Ascending aorta (tissue), 2 donors: ENCODE results near the gene SLC13A4. TPM values are rescaled to one million over a fixed set of nuclear protein-coding genes. Genes with fewer than 3 reads are reported as not detected.
"Not testable (repeated sequence)": the region's sequence is repeated elsewhere in the genome, so short reads cannot be mapped to it uniquely, and the experiment has no call there.

ENCODE experiments used
- DNase-seq, 2 donors: peaks; one replicate each; pipeline ENCODE4 v3.0.0-alpha.2; 2019; ENCODE audit warnings: low spot score in 2 of 2
- H3K27ac ChIP-seq, 2 donors: fragments of 200-600 bp; sonication (generic); one replicate each; pipeline ENCODE4 v1.5.1; 2016 to 2017; ENCODE audit warnings: mild to moderate bottlenecking in 1 of 2
- H3K27me3 ChIP-seq: fragments of 200-600 bp; sonication (generic); one replicate; pipeline ENCODE4 v1.5.1; 2017
- H3K36me3 ChIP-seq, 2 donors: fragments of 200-600 bp; sonication (generic); one replicate each; pipeline ENCODE4 v1.5.1; 2016
- H3K4me1 ChIP-seq, 2 donors: fragments of 200-600 bp; sonication (generic); one replicate each; pipeline ENCODE4 v1.5.1; 2016 to 2017; ENCODE audit warnings: mild to moderate bottlenecking in 1 of 2
- H3K4me3 ChIP-seq, 2 donors: fragments of 200-600 bp; sonication (generic); one replicate each; pipeline ENCODE4 v1.5.1; 2016 to 2017; ENCODE audit warnings: mild to moderate bottlenecking in 1 of 2
- H3K9me3 ChIP-seq, 2 donors: fragments of 200-600 bp; sonication (generic); one replicate each; pipeline ENCODE4 v1.5.1; 2016
- intact Hi-C: fragments of 100-400 bp; cut with DNase I; formaldehyde crosslinking; loops from one replicate; pipeline ENCODE4 v1.15.1; 2023
- total RNA-seq: library from RNA; depleted of rRNA; stranded (reverse); fragments of >200 nt; gene quantifications from one replicate; pipeline ENCODE4 v1.1.0, GENCODE V29; 2016
- TF ChIP-seq, protein P1 (sequence below), 3 experiments: fragments of 200-600 bp in 2 of 3; fragments of 450-650 bp in 1 of 3; sonication (generic) in 2 of 3; IDR thresholded peaks; one replicate each; pipeline ENCODE4 v1.5.1; 2016 to 2019; ENCODE audit warnings: antibody characterized with exemption in 3 of 3, mild to moderate bottlenecking in 1 of 3, moderate library complexity in 1 of 3

SLC13A4 gene
- total RNA-seq, 1 donor from 2014 or later: 0.21 TPM

DNA sequence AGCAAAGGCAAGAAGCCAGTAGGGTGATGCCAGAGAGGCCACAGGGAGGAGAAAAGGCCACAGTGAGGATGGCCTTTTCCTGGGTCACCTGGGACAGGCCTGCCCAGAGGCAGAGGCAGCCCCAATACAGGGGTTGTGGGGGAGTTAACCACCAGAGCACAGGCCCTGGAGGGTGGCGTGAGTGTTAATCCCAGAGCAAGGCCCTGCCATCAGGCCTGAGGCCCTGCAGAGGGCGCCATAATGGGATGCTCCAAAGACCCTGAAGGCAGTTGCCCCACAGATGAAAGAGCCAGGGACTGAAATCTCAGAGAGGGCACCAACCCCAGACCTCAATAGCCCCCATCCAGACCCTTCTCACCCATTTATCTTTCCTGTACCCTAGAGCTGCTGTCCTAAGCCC, 23.9 kb downstream of the SLC13A4 start:
- TF ChIP-seq, protein P1, sequence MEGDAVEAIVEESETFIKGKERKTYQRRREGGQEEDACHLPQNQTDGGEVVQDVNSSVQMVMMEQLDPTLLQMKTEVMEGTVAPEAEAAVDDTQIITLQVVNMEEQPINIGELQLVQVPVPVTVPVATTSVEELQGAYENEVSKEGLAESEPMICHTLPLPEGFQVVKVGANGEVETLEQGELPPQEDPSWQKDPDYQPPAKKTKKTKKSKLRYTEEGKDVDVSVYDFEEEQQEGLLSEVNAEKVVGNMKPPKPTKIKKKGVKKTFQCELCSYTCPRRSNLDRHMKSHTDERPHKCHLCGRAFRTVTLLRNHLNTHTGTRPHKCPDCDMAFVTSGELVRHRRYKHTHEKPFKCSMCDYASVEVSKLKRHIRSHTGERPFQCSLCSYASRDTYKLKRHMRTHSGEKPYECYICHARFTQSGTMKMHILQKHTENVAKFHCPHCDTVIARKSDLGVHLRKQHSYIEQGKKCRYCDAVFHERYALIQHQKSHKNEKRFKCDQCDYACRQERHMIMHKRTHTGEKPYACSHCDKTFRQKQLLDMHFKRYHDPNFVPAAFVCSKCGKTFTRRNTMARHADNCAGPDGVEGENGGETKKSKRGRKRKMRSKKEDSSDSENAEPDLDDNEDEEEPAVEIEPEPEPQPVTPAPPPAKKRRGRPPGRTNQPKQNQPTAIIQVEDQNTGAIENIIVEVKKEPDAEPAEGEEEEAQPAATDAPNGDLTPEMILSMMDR (IDR thresholded peaks at IDR 0.05): peak in 1 of 3 experiments; percentile 18
- DNase-seq: no peak
- Histone ChIP-seq H3K9me3 (no peaks in the 10 kb centered on the region), H3K4me1 (no peaks in the 10 kb centered on the region), H3K36me3 (no peaks in the 10 kb centered on the region), H3K27ac (no peak overlapping the region), H3K27me3 (no peaks in the 10 kb centered on the region), H3K4me3 (no peak overlapping the region)
- intact Hi-C loops: no loop called here

DNA sequence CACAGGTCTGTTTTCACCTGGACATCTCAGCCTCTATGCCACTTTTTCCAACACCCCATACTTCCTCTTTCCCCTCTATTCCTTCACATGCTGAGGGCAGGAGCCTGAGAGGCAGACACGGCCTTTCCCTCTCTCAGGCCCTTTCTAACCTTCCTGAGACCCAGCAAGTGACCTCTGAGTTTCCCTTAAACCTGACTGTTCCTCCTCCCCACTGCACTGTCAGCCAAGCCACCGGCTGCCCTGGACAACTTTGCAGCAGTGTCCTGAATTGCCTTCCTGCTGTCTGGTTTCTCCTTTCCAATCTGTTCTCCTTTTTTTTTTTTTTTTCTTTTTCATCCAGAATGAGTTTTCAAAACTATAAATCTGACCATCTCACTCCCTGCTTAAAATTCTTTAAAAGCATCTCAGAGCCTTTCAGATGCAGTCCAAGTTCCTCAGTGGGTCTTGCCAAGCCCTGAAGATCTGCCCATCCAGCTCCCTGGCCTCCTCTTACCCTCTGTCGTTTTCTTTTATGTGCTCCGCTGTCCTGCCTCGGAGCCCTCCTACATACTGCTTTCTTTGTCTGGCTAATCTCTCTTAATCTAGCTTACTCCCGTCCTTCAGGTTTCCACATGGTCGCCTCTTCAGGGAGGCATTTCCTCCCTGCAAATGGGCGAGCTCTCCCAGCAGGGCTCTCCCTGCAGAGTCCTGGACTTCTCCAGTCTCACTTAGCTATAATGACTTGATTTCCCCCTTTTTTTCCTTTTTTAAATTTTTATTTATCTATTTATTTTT, 30.5 kb downstream of the SLC13A4 start:
- DNase-seq: no peak
- Histone ChIP-seq H3K36me3 (peaks cover 10 to 18% of the 10 kb centered on the region in 2 donors), H3K27ac (no peak overlapping the region), H3K4me3 (no peak overlapping the region), H3K27me3 (no peaks in the 10 kb centered on the region), H3K4me1 (no peaks in the 10 kb centered on the region), H3K9me3 (no peaks in the 10 kb centered on the region)
- intact Hi-C loops: no loop called here
- TF ChIP-seq, protein P1 (IDR thresholded peaks at IDR 0.05): no peak

DNA sequence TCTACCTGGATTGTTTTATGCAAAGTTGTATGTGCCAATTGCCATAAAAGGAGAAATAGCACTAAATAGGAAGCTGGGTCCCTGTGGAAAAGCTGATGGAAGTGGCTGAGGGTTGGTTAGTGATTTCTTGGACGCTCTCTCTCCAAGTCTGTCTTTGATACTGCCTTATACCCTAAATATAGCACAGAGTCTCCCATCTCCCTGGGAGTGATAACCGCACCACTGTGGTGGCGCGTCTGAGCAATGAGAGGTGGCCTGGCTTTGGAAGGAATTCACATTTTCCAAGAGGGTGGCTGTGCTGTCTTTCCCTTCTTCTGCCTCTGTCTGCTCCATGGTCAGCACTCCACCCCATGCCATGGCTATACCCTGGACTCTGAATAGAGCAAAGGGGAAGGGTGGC, 34.4 kb downstream of the SLC13A4 start:
- intact Hi-C loops: no loop called here

DNA sequence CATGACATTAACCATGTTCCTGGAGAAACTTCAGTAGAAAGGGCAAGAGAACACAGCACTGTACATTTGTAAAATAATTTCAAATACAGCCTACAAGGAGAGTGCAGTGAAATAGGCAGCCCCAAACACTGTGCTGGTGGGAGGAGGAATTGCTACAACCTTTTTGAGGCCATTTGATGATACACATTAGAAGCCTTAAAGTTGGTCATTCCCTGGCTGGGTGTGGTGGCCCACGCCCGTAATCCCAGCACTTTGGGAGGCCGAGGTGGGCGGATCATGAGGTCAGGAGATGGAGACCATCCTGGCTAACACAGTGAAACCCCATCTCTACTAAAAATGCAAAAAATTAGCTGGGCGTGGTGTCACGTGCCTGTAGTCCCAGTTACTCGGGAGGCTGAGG, 35.4 kb downstream of the SLC13A4 start:
- H3K4me1 ChIP-seq, DNase-seq, H3K27ac ChIP-seq, H3K9me3 ChIP-seq, H3K4me3 ChIP-seq, H3K27me3 ChIP-seq, intact Hi-C loops: not testable (repeated sequence)
- H3K36me3 ChIP-seq: peaks cover 24 to 43% of the 10 kb centered on the region in 2 donors

More for the DNA sequence above, 34.4 kb downstream of the SLC13A4 start:
- no peak overlapping the region for H3K4me3 ChIP-seq
- peaks cover 24 to 41% of the 10 kb centered on the region in 2 donors for H3K36me3 ChIP-seq
- no peaks in the 10 kb centered on the region for H3K9me3 ChIP-seq
- TF ChIP-seq, protein P1 (IDR thresholded peaks at IDR 0.05): no peak
- no peak for DNase-seq
- H3K4me1 ChIP-seq: no peaks in the 10 kb centered on the region
- H3K27me3 ChIP-seq: no peaks in the 10 kb centered on the region
- no peak overlapping the region for H3K27ac ChIP-seq

DNA sequence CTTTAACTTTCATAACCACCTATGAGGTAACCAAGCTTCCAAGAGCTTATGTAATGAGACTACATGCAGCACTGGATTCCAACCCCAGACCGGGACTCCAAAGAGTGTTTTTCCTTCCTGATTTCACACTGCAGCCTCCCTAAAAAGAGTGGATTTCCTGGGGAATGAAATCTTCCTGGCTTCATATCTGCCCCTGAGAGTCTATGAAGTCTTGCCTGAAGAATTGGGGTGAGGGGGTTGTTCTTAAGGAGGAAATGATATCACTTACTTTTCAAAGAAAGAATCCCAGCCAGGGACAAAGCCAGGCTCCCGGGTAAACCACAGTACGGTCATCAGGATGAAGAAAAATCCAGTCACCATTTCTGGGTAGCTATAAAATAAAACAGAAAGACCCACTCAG, 35.9 kb downstream of the SLC13A4 start:
- TF ChIP-seq, protein P1 (IDR thresholded peaks at IDR 0.05): no peak
- intact Hi-C loops: no loop called here
- H3K36me3 ChIP-seq: peaks cover 24 to 49% of the 10 kb centered on the region in 2 donors

DNA sequence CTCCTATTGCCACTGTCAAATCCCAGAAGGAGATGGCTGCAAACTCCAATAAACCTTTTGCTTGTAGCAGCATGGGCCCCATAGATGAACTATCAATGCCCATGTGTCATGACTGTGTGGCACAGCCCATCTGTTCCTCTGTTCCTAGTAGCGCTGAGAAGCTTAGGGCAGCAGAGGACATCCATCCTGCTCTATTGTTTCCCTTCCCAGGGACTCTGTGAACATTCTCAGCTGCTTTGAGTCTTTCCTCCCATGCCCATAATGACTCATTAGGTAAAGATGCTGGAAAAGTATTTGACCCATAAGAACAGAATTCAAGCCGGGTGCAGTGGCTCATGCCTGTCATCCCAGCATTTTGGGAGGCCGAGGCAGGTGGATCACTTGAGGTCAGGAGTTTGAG, 37.4 kb downstream of the SLC13A4 start:
- TF ChIP-seq, protein P1 (IDR thresholded peaks at IDR 0.05): no peak
- Histone ChIP-seq H3K4me1 (no peaks in the 10 kb centered on the region), H3K9me3 (no peaks in the 10 kb centered on the region), H3K4me3 (no peak overlapping the region), H3K27ac (no peak overlapping the region), H3K36me3 (peaks cover 24 to 53% of the 10 kb centered on the region in 2 donors), H3K27me3 (no peaks in the 10 kb centered on the region)
- DNase-seq: peak in 1 of 2 donors; percentile 31
- intact Hi-C loops: no loop called here

More for the DNA sequence above, 35.9 kb downstream of the SLC13A4 start:
- H3K9me3 ChIP-seq: no peaks in the 10 kb centered on the region
- no peaks in the 10 kb centered on the region for H3K27me3 ChIP-seq
- DNase-seq: peak in 1 of 2 donors; percentile 22
- no peaks in the 10 kb centered on the region for H3K4me1 ChIP-seq
- H3K4me3 ChIP-seq: no peak overlapping the region
- no peak overlapping the region for H3K27ac ChIP-seq
